Measurements from ENCODE around the gene LPP. TPM values are rescaled to one million over a fixed set of nuclear protein-coding genes. Genes with fewer than 3 reads are reported as not detected.

Gene LPP
- total RNA-seq, 2 experiments from 2014 or later, result 27.5 to 31.8 TPM

DNA sequence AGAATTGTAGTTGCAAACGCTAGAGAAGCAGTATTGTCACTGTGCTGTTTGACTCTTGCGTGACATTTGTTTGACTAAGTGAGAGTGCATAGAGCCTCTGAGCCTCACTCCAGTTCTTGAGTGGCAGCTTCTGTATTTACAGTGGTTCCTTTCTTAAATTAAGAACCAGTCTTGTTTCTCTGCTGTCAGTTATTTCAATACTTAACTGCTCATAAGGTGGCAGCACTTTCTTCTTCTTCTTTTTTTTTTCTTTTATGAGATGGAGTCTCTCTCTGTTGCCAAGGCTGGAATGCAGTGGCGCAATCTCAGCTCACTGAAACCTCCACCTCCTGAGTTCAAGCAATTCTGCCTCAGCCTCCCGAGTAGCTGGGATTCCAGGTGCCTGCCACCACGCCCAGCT, 372.1 kb downstream of the LPP start:
- CTCF ChIA-PET, result no interaction called here
- Mint-ChIP-seq H3K27me3 (ENCODE audit: low read depth) (no peaks in the 10 kb centered on the region), H3K36me3 (ENCODE audit: low read depth) (peaks cover 14% of the 10 kb centered on the region)

DNA sequence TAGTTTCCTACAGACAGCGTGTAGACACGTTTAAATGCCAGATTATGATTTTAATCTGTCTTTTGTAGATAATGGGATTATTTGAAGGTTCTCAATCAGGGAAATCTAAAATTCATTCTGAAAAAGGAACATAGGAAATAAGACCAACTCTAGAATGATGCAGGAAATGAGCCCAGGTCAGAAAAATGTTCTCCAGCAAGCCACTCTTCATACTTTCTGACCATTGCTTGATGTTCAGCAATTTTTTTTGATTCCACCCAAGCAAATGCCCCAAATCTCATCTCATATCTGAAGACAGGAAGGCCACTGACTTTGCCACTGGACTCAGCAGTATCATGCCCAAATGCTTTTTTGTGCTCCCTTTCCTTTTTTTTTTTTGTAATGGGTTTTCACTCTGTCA, 373.4 kb downstream of the LPP start:
- CTCF ChIA-PET, result interaction anchor here (0.7 kb wide), 2 partner anchors 66 to 95 kb away, joined by 3 read pairs; no protein-coding TSS in a partner anchor
- H3K27ac Mint-ChIP-seq, result no peak overlapping the region

More for the DNA sequence above, 372.1 kb downstream of the LPP start:
- Mint-ChIP-seq H3K4me3 (no peak overlapping the region), H3K4me1 (ENCODE audit: low read depth) (no peaks in the 10 kb centered on the region), H3K27ac (no peak overlapping the region), H3K9me3 (no peaks in the 10 kb centered on the region)
- intact Hi-C loops (cut with micrococcal nuclease), result no loop called here
- no peak for DNase-seq

GRCh38 chr3:188528396-188528795, 374.4 kb downstream of the LPP start:
- DNase-seq, result no peak
- CTCF ChIA-PET, result no interaction called here
- Mint-ChIP-seq H3K4me1 (ENCODE audit: low read depth) (peaks cover 5% of the 10 kb centered on the region), H3K27me3 (ENCODE audit: low read depth) (no peaks in the 10 kb centered on the region), H3K36me3 (ENCODE audit: low read depth) (peaks cover 14% of the 10 kb centered on the region), H3K9me3 (no peaks in the 10 kb centered on the region), H3K27ac (no peak overlapping the region), H3K4me3 (no peak overlapping the region)
- intact Hi-C loops (cut with micrococcal nuclease), result no loop called here

More for the DNA sequence above, 373.4 kb downstream of the LPP start:
- H3K27me3 Mint-ChIP-seq (ENCODE audit: low read depth), result no peaks in the 10 kb centered on the region
- H3K9me3 Mint-ChIP-seq, result no peaks in the 10 kb centered on the region
- no peak overlapping the region for H3K4me3 Mint-ChIP-seq
- H3K36me3 Mint-ChIP-seq (ENCODE audit: low read depth), result peaks cover 14% of the 10 kb centered on the region
- DNase-seq, result no peak
- peaks cover 5% of the 10 kb centered on the region for H3K4me1 Mint-ChIP-seq (ENCODE audit: low read depth)
- intact Hi-C loops (cut with micrococcal nuclease), result no loop called here

DNA sequence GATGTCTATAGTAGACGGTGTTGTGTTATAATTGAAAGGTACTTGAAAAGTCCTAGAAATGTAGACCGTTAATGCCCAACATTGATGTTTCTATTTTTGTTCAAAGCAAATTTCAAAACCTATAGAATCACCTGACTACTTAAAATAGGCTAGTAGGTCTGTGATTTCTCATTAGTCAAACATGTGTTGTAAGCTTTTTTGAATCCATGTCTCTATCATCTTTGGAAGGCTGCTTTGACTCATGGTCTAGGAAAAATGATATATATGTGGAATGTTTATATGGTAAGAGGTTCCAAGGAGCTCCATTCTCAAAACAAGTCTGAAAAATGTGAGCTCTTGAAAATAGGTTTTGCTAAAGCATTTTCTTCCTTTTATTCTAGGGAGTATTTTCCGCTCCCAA, 375.3 kb downstream of the LPP start:
- H3K27me3 Mint-ChIP-seq (ENCODE audit: low read depth), result no peaks in the 10 kb centered on the region
- peaks cover 14% of the 10 kb centered on the region for H3K36me3 Mint-ChIP-seq (ENCODE audit: low read depth)
- H3K27ac Mint-ChIP-seq, result no peak overlapping the region
- intact Hi-C loops (cut with micrococcal nuclease), result no loop called here
- no peaks in the 10 kb centered on the region for H3K9me3 Mint-ChIP-seq
- H3K4me3 Mint-ChIP-seq, result no peak overlapping the region
- CTCF ChIA-PET, result no interaction called here
- peaks cover 5% of the 10 kb centered on the region for H3K4me1 Mint-ChIP-seq (ENCODE audit: low read depth)
- no peak for DNase-seq

DNA sequence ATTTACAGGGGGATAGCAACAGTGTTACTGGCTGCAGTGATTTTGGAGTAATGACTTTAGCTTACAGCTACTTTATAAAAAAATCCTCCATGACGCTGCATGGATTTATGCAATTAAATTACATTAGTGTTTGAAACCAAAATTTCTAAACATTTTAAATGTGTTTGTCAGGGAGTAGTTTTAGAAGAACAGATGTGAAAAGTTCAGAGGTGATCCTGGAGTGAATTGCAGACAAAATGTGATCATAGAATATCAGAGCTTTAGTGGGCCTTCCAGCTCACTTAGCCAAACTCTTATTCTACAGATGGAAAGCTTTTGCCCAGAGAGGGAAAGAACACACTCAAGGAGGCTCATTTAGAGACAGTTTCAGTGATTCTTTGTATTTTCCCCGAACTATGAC, 376.3 kb downstream of the LPP start:
- peaks cover 10% of the 10 kb centered on the region for H3K36me3 Mint-ChIP-seq (ENCODE audit: low read depth)
- no peak overlapping the region for H3K4me3 Mint-ChIP-seq
- CTCF ChIA-PET, result interaction anchor here (1.2 kb wide), 1 partner anchor 27 kb away, joined by 3 read pairs; no protein-coding TSS in a partner anchor
- DNase-seq, result no peak
- H3K27me3 Mint-ChIP-seq (ENCODE audit: low read depth), result no peaks in the 10 kb centered on the region
- peaks cover 5% of the 10 kb centered on the region for H3K4me1 Mint-ChIP-seq (ENCODE audit: low read depth)
- no peak overlapping the region for H3K27ac Mint-ChIP-seq
- H3K9me3 Mint-ChIP-seq, result no peaks in the 10 kb centered on the region
- intact Hi-C loops (cut with micrococcal nuclease), result no loop called here

- no peak for DNase-seq
- H3K4me3 Mint-ChIP-seq, result no peak overlapping the region
- H3K9me3 Mint-ChIP-seq, result no peaks in the 10 kb centered on the region
- no peaks in the 10 kb centered on the region for H3K27me3 Mint-ChIP-seq (ENCODE audit: low read depth)
- intact Hi-C loops (cut with micrococcal nuclease), result no loop called here
- peaks cover 5% of the 10 kb centered on the region for H3K4me1 Mint-ChIP-seq (ENCODE audit: low read depth)
- no peak overlapping the region for H3K27ac Mint-ChIP-seq
- CTCF ChIA-PET, result interaction anchor here (0.6 to 1.2 kb wide), 2 partner anchors 26 to 1519 kb away, joined by 3 to 4 read pairs; no protein-coding TSS in a partner anchor
- peaks cover 5% of the 10 kb centered on the region for H3K36me3 Mint-ChIP-seq (ENCODE audit: low read depth)
Measured at GRCh38 chr3:188531210-188531609, 377.3 kb downstream of the LPP start.

DNA sequence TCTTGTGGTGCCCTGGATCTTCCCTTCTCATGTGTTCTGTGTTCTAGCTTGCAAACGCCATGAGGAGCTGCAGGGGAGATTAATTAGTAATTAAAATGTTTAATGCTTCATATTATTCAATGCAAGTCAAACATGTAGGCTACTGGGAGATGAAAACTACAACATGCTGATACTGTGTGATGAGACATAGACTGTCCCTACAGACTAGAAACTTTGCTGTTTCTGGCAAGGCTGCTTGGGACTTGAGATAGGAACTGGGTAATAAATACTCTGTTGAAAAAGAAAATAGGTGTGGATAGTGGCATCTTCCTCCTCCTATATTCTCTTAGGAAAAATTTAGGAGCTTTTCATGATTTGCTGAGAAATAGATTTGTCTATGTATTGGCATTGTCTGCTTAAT, 379.2 kb downstream of the LPP start:
- Mint-ChIP-seq H3K36me3 (ENCODE audit: low read depth) (no peaks in the 10 kb centered on the region), H3K27me3 (ENCODE audit: low read depth) (no peaks in the 10 kb centered on the region), H3K4me1 (ENCODE audit: low read depth) (peaks cover 5% of the 10 kb centered on the region), H3K4me3 (no peak overlapping the region), H3K27ac (no peak overlapping the region), H3K9me3 (no peaks in the 10 kb centered on the region)
- CTCF ChIA-PET, result no interaction called here
- no peak for DNase-seq
- intact Hi-C loops (cut with micrococcal nuclease), result no loop called here

DNA sequence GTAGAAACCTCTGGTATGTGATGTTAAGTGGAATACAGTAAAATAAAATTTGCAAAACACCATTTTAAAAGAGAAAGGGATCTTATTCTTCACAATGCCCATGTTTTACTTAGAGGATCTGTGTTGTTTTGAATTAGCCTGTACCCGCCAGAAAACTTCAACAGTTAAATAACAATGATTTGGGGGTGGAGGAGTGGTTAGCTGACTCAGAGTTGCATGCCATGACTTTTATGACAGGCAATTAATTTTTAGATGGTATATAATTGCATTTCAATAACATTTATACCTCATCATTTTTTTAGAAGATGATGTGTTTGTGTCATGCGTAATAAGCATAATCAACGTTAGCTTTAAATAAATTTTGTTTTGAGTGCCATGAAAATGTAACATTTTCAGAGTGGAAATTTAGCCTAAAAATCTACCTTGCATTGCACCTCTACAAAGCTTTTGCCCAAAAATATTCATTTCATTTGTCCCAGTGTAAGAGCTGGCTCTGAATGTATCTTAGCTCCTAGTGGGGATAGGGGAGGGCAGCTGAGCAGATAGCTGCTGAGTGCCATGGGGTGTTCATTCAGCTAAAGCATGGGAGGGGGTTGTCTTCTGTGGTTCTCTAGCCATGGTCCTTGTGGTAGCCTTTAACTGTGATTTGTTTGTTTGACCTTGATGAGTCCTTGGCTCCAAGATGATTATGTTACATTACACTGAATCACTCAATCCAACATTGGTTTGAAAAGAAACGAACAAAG, 379.8 kb downstream of the LPP start:
- intact Hi-C loops (cut with micrococcal nuclease), result no loop called here
- Mint-ChIP-seq H3K36me3 (ENCODE audit: low read depth) (no peaks in the 10 kb centered on the region), H3K4me1 (ENCODE audit: low read depth) (peaks cover 5% of the 10 kb centered on the region), H3K27ac (no peak overlapping the region), H3K4me3 (no peak overlapping the region), H3K9me3 (no peaks in the 10 kb centered on the region), H3K27me3 (ENCODE audit: low read depth) (no peaks in the 10 kb centered on the region)
- no peak for DNase-seq
- CTCF ChIA-PET, result interaction anchor here (0.6 kb wide), 1 partner anchor 47 kb away, joined by 3 read pairs; no protein-coding TSS in a partner anchor

DNA sequence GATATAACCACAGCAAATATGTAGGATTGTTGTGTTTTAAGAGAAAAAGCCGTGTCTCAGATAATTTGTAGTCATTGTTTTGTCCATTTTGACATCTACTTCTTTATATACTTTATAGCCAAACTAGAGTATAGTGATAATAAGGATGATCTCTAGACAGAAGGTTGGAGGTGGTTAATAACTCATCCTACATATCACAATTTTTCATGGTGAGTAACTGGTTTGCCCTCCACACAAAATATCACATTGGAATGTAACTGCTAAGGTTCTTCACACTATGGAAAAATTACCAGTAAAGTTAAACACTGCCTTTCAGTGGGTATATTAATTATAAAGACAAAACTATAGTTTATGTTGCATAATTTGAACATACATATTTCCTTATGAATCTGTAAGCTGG, 380.7 kb downstream of the LPP start:
- CTCF ChIA-PET, result no interaction called here
- Mint-ChIP-seq H3K4me1 (ENCODE audit: low read depth) (peaks cover 5% of the 10 kb centered on the region), H3K9me3 (no peaks in the 10 kb centered on the region), H3K36me3 (ENCODE audit: low read depth) (no peaks in the 10 kb centered on the region), H3K4me3 (no peak overlapping the region), H3K27ac (no peak overlapping the region), H3K27me3 (ENCODE audit: low read depth) (no peaks in the 10 kb centered on the region)
- no peak for DNase-seq
- intact Hi-C loops (cut with micrococcal nuclease), result no loop called here

DNA sequence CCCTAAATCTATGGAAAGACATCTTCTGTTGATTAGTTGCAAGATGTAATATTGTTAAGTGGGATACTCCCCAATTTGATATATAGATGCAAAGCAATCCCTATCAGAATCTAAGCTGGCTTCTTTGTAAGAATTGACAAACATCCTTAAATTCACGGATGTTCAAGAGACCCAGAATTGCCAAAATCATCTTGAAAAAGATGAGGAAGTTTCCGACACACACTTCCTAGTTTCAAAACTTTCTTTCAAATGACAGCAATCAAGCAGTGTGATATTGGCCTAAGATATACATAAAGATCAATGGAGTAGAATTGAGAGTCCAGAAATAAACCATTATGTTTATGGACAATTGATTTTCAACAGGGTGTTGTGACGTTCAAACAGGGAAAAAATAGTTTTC, 383.6 kb downstream of the LPP start:
- H3K4me3 Mint-ChIP-seq, result no peak overlapping the region

GRCh38 chr3:188539037-188539436, 385.1 kb downstream of the LPP start:
- no peaks in the 10 kb centered on the region for H3K9me3 Mint-ChIP-seq
- H3K27me3 Mint-ChIP-seq (ENCODE audit: low read depth), result no peaks in the 10 kb centered on the region
- CTCF ChIA-PET, result interaction anchor here (0.6 kb wide), 1 partner anchor 273 kb away, joined by 3 read pairs; no protein-coding TSS in a partner anchor
- intact Hi-C loops (cut with micrococcal nuclease), result no loop called here
- DNase-seq, result no peak
- H3K4me3 Mint-ChIP-seq, result no peak overlapping the region
- no peaks in the 10 kb centered on the region for H3K4me1 Mint-ChIP-seq (ENCODE audit: low read depth)
- peaks cover 6% of the 10 kb centered on the region for H3K36me3 Mint-ChIP-seq (ENCODE audit: low read depth)
- H3K27ac Mint-ChIP-seq, result no peak overlapping the region

More for the DNA sequence above, 383.6 kb downstream of the LPP start:
- Mint-ChIP-seq H3K36me3 (ENCODE audit: low read depth) (peaks cover 2% of the 10 kb centered on the region), H3K27me3 (ENCODE audit: low read depth) (no peaks in the 10 kb centered on the region), H3K9me3 (no peaks in the 10 kb centered on the region), H3K4me1 (ENCODE audit: low read depth) (no peaks in the 10 kb centered on the region), H3K27ac (no peak overlapping the region)
- intact Hi-C loops (cut with micrococcal nuclease), result no loop called here
- CTCF ChIA-PET, result no interaction called here
- no peak for DNase-seq

GRCh38 chr3:188539631-188540194, 385.8 kb downstream of the LPP start:
- peaks cover 6% of the 10 kb centered on the region for H3K36me3 Mint-ChIP-seq (ENCODE audit: low read depth)
- H3K4me3 Mint-ChIP-seq, result no peak overlapping the region
- DNase-seq, result no peak
- H3K9me3 Mint-ChIP-seq, result no peaks in the 10 kb centered on the region
- H3K27ac Mint-ChIP-seq, result no peak overlapping the region
- H3K4me1 Mint-ChIP-seq (ENCODE audit: low read depth), result no peaks in the 10 kb centered on the region
- CTCF ChIA-PET, result no interaction called here
- intact Hi-C loops (cut with micrococcal nuclease), result no loop called here
- no peaks in the 10 kb centered on the region for H3K27me3 Mint-ChIP-seq (ENCODE audit: low read depth)

DNA sequence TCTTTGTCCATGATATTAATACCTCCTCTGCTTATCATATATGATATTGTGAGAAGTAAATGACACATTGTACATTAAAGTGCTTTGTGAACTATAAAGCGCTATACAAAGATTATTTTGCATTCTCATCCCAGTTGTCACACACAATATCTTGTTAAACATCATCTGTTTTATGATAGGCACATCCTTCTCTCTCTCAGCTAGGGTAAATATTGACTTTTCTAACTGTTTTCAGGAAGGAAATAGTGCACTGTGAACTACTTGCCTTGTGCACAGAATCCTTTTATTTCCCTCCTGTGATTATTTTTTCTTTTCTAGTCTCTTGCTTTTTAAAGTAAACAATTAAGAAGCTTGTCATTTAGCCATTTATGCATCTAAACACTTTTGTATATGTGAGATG, 388.2 kb downstream of the LPP start:
- Mint-ChIP-seq H3K4me3 (no peak overlapping the region), H3K9me3 (no peaks in the 10 kb centered on the region), H3K27ac (no peak overlapping the region), H3K27me3 (ENCODE audit: low read depth) (no peaks in the 10 kb centered on the region), H3K4me1 (ENCODE audit: low read depth) (no peaks in the 10 kb centered on the region), H3K36me3 (ENCODE audit: low read depth) (peaks cover 6% of the 10 kb centered on the region)
- no peak for DNase-seq
- CTCF ChIA-PET, result no interaction called here
- intact Hi-C loops (cut with micrococcal nuclease), result no loop called here

Measured in activated naive CD4-positive, alpha-beta T cell treated with anti-CD3 and anti-CD28 coated beads for 36 hours (primary cell).